ENCODE data around the gene RPF1. TPM values are rescaled to one million over a fixed set of nuclear protein-coding genes. Genes with fewer than 3 reads are reported as not detected.

The RPF1 gene
- total RNA-seq, 1 experiment from 2014 or later = 31.7 TPM

- H3K9me3 Mint-ChIP-seq = no peaks in the 10 kb centered on the region
- peaks cover 74% of the 10 kb centered on the region for H3K27me3 Mint-ChIP-seq (ENCODE audit: low read depth)
- no peaks in the 10 kb centered on the region for H3K36me3 Mint-ChIP-seq
- H3K27ac Mint-ChIP-seq = no peak overlapping the region
- POLR2A ChIA-PET = no interaction called here
- no peak for DNase-seq (ENCODE audit: low spot score)
- H3K4me3 Mint-ChIP-seq = no peak overlapping the region
- TF ChIP-seq HMGA2 (CRISPR knock-in tag; IDR thresholded peaks at IDR 0.05) (no peak), CTCF (IDR thresholded peaks at IDR 0.05) (no peak), RELA (CRISPR knock-in tag; IDR thresholded peaks at IDR 0.05; ENCODE audit: borderline replicate concordance) (no peak), ATF1 (CRISPR knock-in tag; IDR thresholded peaks at IDR 0.05) (no peak), IRF1 (CRISPR knock-in tag; IDR thresholded peaks at IDR 0.05) (no peak), CREM (CRISPR knock-in tag; IDR thresholded peaks at IDR 0.05) (no peak), ZNF512 (CRISPR knock-in tag; IDR thresholded peaks at IDR 0.05; ENCODE audit: borderline replicate concordance) (no peak), ZNF532 (CRISPR knock-in tag; IDR thresholded peaks at IDR 0.05; ENCODE audit: borderline replicate concordance) (no peak), ZNF219 (CRISPR knock-in tag; IDR thresholded peaks at IDR 0.05; ENCODE audit: borderline replicate concordance) (no peak), TEAD4 (CRISPR knock-in tag; IDR thresholded peaks at IDR 0.05) (no peak)
- no peak for ATAC-seq
- H3K4me1 Mint-ChIP-seq = no peaks in the 10 kb centered on the region
- CTCF ChIA-PET = no interaction called here
Measured at GRCh38 chr1:84467298-84467697, 11.8 kb upstream of the RPF1 start.

- ChIA-PET CTCF (no interaction called here), POLR2A (no interaction called here)
- Mint-ChIP-seq H3K27ac (no peak overlapping the region), H3K4me3 (no peak overlapping the region), H3K27me3 (ENCODE audit: low read depth) (peaks cover 78% of the 10 kb centered on the region), H3K9me3 (peaks cover 16% of the 10 kb centered on the region), H3K36me3 (peaks cover 10% of the 10 kb centered on the region), H3K4me1 (peaks cover 6% of the 10 kb centered on the region)
- no peak for ATAC-seq
- no peak for DNase-seq (ENCODE audit: low spot score)
- no peak for TF ChIP-seq SMAD4 (CRISPR knock-in tag; IDR thresholded peaks at IDR 0.05)
- TF ChIP-seq ZMAT4 (CRISPR knock-in tag; IDR thresholded peaks at IDR 0.05) = no peak
- TF ChIP-seq GRHL2 (CRISPR knock-in tag; IDR thresholded peaks at IDR 0.05; ENCODE audit: insufficient replicate concordance, severe bottlenecking) = no peak
- no peak for TF ChIP-seq NFYB (CRISPR knock-in tag; conservative IDR thresholded peaks at IDR 0.05; ENCODE audit: low read depth)
- TF ChIP-seq ATF3 (CRISPR knock-in tag; conservative IDR thresholded peaks at IDR 0.05) = no peak
- TF ChIP-seq NR2C2 (CRISPR knock-in tag; IDR thresholded peaks at IDR 0.05) = no peak
- TF ChIP-seq ZNF425 (CRISPR knock-in tag; conservative IDR thresholded peaks at IDR 0.05) = no peak
- TF ChIP-seq ATF2 (CRISPR knock-in tag; IDR thresholded peaks at IDR 0.05; ENCODE audit: borderline replicate concordance, low read depth) = no peak
Measured at GRCh38 chr1:84476225-84476624, 2.8 kb upstream of the RPF1 start.

All from WTC11 (cell line).